GM19099 (cell line): ENCODE results near the gene PRPH.

Experiments
- POLR2A ChIP-seq: IDR thresholded peaks from 3 replicates; pipeline ENCODE4 v1.6.1; 2011; ENCODE audit warnings: low read depth; ENCODE audit not compliant: insufficient read length; ENCODE audit errors: extremely low read depth

The PRPH gene

DNA sequence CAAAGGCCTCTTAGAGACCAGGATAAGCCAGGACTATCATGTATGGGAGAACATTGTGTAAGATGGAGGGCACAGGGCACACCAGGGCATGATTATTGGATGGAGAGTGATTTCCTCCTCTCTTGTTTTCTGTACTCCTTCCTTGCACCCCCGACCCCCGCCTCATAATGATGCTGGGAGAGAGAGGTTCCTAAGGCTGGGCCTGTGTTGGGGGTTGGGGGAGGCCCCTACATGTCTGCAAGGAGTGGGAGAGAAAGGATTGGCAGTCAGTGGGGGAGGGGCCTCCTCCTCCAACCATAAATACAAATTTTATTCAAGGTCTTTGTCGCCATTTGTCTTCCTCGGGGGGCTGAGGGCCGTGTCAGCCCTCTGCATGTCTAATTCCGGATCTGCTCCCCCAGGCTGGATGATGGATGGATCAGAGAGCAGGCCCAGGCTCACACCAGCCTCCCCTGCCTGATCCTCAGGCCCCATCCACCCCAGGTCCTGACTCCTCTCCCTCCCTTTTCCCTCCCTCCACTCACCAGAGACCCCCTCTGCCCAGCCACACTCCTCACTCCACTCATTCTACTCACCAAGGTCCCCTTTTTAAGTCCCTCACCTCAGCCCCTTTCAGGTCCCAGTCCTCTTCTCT is 44.0 kb downstream of the PRPH start:
- TF ChIP-seq POLR2A: no peak

DNA sequence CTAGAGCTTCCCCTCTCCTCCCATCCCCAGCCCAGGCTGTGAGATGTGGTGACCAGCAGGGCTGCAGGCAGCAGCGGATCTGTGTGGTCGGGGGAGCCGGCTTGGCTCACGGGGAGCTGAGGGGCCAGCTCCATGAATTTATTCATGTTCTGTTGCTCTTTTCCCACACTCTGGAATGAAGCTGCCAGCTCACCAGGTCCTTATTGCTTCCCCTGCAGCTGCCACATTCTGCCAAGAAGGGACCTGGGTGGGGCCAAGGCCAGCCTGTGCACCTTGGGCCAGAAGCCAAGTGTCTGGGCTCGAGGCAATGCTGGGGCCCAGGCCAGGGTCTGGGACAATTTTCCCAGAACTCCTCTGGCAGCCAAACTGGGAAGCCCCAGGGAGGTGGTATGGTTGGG is 44.5 kb downstream of the PRPH start:
- TF ChIP-seq POLR2A: no peak

DNA sequence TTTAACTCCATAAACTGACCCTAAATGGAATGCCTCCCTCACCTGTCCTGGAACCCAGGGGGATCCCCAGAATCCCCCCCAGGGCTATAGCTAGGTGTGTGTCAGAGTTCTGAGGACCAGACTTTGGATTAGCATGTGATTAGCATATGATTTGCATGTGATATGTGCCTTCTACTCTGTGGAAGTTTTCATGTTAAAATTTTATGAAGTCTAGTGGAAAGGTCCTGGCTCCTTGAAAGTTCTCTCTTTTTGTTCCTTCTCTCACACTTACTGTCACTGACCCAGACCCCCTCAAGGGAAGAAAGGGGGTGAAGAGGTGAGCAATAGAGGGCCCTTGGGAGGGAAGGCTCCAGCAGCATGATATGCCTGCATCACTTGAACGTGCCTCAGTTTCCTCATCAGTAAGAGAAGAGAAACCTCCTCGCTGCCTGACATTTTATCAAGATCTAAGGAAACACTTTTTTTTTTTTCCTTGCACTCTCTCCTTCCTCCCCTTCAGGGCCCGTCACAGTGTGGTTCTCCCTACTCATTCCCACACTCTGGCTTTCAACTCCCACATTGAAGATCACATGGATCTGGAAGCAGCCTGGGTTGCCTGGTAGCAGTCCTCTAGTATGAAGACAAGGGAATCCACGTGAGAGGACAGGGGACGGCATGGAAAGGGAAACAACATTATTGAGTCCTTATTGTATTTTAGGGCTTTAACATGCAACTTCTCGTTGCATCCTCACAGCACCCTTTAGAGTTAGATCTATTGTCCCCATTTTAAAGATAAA is 45.3 kb downstream of the PRPH start:
- no peak for TF ChIP-seq POLR2A

DNA sequence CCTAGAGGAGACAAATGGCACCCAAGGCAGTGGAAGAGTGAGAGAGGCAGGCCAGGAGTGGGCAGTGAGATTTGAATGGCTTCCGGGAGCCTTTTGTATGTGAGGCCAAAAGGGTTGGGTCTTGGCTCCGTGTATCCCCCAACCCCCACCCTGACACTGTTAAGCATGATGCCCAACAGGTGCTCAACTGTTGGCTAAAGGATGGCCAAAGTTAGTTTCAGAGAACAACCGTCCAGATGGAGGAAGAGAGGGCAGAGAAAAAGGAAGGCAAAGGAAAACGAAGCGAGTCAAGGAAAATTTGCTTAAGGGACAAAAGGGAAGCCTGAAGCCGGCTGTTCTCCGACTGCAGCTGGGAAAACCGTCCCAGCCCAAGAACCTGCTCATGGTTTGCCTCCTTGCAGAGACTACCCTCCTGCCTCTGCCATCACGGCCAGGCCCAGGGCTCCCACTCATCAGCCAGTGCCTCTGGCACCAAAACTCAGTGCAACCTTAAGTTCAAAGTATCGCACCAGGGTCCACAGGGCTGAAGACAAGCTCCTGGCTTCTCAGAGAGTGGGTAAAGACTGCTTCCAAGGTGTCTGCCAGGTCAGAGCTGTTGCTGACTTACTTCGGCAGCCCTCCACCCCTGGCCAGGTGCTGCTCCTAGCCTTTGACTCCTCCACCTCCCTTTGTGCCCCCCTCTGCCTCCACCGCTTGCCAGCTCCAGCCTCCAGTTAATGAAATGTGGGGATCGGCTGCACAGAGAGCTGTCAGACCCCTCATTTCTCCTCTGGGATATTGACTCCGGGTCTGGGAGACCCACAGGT is 46.2 kb downstream of the PRPH start:
- TF ChIP-seq POLR2A: no peak

DNA sequence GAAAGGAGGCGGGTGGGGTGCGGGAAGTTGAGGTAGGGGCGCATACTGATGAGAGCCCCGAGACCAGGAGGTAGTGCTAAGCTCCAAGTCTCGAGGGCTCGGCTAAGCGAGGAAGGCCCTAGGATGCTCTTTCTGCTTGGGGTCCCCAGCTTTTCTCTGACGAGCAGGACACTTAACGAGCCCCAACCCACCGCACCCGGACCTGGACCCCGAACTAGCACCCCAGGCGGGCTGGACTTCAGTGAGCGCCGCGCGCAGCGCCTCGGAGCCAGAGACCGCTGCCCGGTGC is 46.8 kb downstream of the PRPH start:
- no peak for TF ChIP-seq POLR2A

DNA sequence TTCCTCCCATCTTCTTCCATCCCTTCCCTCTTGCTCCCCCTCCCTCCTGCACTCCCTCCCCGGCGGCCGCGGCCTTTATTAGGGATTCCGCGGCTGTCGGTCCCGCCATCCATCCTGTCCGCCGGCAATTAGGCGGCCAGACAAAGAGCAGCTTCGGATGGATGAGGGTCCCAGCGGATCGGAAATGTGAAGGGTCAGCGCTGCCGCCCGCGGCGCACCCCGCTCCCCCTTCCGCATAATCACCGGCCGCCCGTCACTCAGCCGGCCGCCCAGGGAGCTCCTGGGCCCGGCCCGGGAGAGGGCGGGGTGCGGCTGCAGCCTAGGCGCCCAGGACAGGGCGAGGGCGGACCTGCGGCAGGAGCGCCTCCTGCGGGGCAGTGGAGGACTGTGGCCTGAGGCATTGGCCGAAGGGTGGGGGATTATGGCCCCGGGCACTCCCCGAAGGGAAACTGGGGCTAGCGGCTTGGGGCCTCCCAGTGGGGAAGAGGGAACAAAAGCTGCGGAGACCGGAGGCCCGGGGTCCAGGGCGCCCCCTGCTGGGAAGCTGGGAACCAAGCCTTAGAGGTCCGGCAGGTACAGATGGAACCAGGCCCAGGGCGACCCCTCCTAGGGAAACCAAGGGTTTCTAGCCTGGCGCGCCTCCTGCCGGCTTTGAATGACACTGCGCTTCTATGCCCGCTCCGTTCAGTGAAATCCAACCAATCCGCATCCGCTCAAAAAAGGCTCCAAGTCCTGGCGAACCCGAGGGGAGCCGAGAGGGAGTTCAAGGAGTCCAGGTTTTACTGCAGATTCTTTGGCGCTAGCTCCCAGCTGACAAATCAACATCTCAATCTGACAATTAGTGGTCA is 47.3 kb downstream of the PRPH start:
- TF ChIP-seq POLR2A: no peak

DNA sequence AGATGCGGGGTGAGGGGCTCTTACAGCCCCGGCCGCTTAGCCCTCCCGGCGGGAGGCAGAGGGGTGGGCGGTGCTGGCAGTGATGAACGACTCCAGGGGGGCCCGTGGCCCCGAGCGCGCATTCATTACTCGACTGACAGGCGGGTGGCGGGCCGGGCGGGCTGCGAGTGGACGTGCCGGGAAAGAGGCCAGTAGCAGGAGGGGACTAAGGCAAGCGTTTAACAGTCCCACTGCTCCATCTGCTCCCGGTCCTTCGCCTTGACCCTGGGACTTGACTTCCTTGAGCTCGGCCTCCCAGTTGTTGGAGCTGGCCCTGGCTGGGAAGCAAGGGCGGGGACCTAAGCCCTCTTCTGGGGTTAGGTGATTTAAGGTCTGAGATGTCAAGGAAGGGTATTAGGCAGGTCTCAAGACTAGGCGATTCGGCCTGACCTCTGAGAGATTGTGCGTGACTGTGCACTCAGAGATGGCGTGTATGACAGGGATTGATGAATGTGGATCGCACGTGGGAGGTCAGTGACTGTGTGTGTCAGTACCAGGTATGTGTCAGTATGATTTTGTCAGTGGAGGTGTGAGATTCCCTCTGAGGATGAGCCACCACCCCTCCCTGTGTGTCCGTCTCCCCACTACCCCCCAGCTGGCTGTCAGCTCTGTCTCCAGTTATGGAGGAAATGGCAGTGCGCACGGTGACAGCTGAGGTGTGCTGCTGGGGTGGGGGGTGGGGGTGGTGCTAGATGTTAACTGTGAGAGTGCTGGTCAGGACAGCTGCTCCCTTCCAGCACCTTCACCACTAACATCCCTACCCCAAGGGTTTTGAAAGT is 48.2 kb downstream of the PRPH start:
- no peak for TF ChIP-seq POLR2A

DNA sequence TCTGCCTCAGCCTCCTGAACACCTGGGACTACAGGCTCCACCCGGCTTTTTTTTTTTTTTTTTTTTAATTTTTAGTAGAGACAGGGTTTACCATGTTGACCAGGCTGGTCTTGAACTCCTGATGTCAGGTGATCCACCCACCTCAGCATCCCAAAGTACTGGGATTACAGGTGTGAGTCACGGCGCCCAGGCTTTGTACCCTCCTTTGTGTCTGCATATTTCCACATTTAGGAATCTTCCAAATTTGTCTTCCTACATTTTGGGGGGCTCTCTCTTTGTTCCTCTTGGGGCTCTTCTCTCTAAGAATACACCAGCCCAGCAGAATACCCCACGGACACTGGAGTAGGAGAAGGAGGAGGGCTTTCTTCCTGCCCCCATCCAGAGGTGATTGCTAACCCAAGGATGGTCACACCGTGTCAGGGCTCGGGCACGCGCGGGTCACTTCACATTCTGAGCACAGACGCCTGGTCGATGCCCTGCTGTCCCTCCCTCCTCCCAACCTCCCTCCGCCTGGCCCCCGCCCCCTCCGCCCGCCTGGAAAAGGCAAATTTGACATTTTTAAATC is 49.6 kb downstream of the PRPH start:
- no peak for TF ChIP-seq POLR2A

DNA sequence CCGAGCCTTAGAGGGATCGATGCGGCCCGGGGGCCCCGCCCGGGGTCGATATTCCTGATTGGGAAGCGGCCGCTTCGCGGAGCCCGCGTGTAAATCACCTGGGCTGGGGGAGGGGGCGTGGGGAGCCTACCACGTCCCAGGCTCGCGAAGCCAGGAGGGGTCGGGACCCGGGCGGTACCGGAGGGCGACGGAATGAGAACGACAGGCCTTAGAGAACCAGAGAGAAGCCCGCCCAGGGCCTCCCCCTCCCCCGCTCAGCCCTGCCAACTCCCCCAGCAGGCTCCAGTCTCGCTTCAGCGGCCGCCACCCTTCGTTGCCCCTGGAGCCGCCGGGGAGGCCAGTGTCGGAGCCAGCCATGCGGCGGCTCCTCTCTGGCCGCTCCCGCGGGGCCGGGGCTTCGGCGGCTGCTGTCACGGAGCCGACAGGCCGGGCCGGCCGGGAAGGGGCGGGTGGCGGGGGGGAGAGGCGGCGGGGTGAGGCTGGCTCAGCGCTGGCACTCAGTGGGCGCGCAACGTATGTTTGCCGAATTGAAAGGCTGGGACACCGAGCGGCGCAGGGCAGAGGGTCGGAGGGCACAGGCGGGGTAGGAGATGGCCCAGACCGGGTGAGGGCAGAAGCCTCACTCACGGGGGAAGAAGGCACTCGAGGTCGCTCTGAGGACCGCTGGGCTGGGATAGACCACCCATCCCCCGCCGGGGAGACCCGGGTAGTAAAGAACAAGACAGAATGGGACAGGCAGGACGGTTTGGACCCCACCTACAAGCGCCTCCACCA is 50.3 kb downstream of the PRPH start:
- no peak for TF ChIP-seq POLR2A

DNA sequence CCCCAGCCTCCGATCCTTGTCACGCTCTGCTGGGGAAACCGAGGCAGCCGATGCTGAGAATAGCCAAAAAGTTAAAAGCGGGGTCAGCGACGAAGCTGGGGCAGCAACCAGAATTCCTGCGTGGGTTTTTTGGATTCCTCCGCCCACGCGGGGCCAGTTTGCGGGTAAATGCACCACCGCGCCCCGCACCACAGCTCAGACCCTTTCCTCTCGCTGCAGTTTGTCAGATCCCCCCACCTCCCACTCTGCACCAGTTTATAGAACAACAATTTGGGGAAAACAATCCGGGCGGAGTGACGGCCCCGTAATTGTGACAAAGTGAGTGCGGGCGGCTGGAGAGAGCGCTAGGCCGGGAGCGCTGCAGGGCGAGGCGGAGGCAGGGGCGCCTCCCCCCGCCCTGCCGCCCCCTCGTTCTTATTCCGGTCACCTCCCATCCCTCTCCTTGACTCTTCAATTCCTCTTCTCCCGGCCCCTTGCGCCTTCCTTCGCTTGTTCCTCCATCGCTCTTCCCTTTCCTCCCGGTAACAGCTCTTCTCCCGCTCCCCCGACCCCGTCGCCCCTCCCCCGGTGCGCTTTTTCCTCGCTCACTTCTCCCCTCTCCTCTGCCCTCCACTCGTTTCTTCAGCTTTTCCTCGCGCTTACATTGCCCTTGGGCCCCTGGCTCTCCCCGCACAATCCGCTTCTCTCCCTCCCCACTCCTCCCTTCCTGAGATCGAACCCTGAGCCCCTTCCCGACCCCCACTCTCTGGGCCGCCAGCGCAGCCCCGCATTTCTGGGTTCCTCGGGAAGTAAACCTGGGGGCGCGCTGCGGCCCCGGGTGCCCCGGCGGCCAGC is 51.1 kb downstream of the PRPH start:
- no peak for TF ChIP-seq POLR2A

DNA sequence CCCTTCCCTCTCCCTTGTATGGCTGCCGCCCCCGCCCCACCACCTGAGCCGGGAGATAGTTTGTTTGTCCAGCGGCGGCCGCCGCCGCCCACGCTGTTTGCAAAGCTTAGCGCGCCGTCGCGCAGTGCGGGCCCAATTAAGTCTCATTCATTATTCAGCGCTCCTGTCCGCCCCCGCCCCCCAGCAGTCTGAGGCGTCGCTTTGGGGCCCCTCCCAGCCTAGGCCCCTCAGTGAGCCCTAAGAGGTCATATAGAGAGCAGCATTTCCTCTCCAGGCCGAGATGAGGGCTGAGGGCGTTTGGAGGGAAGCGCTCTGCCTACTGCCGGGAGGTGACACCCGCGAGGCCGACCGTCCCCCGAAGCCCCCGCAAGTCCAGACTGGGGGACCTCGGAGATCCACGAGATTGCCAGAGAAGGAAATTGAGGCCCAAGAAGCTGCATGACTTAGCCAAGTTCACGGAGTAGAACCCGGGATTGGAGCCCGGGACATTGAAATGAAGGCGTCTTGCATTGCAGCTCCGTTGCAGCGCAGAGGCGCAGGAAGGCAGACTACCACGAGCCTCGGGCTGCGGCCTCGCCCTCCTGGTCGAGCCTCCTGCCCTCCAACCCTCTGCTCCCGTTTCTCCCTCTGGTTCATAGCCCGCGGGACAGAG is 51.8 kb downstream of the PRPH start, which contains the start of gene DNAJC22:
Gene DNAJC22 (plus strand): TSS at position 230 of the 652 bp plus-strand sequence. CDS start 1,985 bp downstream, outside the sequence.
- TF ChIP-seq POLR2A: no peak

DNA sequence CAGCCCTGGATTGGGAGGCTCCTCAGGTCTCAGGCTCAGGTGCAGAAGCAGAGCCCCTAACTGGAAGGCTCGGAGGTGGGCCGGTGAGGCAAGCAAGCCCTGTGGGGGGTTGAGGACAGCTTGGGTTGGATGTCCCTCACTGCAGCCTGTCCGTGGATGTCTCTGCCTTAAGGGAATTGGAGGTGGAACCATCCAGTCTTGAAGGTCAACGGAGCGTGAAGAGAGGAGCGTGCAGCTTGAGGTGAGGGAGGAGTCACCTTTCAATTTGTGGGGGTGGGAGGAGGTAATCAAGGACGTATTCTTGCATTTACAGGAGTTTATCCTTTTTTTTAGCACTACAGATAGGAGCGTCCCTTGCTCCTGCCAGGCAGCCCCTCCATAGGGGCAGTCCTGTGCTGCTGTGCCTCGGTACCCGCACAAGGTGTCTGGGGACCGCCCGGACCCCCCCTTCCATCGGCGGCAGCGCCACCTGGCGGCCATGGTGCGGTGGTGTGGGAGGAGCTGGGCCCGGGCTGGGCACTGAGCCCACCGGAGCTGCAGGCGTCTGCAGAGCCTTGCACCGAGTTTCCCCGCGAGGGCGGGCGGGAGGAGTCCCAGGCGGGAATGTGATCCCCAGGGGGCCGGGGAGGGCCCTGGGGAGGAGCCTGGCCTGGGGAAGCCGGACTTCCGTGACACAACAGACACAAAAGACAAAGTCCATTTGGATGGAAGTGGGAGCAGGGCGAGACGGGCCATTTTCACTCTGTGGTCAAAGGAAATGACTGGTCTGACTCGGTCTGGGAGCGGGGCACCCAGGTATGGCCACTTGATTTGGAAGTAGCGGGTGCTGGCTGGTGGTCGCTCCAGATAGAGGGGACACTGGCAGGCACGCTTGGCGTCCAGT is 52.6 kb downstream of the PRPH start:
- no peak for TF ChIP-seq POLR2A
